Esophagus squamous epithelium (tissue), 5 donors: ENCODE results near the gene MUL1. TPM values are rescaled to one million over a fixed set of nuclear protein-coding genes. Genes with fewer than 3 reads are reported as not detected.

ENCODE experiments used
- DNase-seq: peaks from one replicate; lab custom pipeline; 2025; lab: John Stamatoyannopoulos, UW
- H3K27ac ChIP-seq, 4 donors: fragments of 200-600 bp; sonication (generic); one replicate each; pipeline ENCODE4 v1.5.1; 2016 to 2019; ENCODE audit warnings: mild to moderate bottlenecking in 1 of 4
- H3K27me3 ChIP-seq, 4 donors: fragments of 200-600 bp; sonication (generic); 1 replicate in 3 of 4; 2 replicates in 1 of 4; pipeline versions ENCODE4 v1.5.1 to v1.6.0; 2017 to 2021; ENCODE audit warnings: antibody characterized with exemption in 1 of 4
- H3K36me3 ChIP-seq, 3 donors: fragments of 200-600 bp; sonication (generic); one replicate each; pipeline ENCODE4 v1.5.1; 2016 to 2019
- H3K4me1 ChIP-seq, 3 donors: fragments of 200-600 bp; sonication (generic); one replicate each; pipeline ENCODE4 v1.5.1; 2017 to 2019
- H3K4me3 ChIP-seq, 4 donors: fragments of 200-600 bp; sonication (generic); 1 replicate in 3 of 4; 2 replicates in 1 of 4; pipeline ENCODE4 v1.5.1; 2016 to 2019; ENCODE audit warnings: mild to moderate bottlenecking in 2 of 4, moderate library complexity in 1 of 4
- H3K9me3 ChIP-seq, 3 donors: fragments of 200-600 bp; sonication (generic); one replicate each; pipeline ENCODE4 v1.5.1; 2016 to 2019
- CTCF ChIP-seq, 6 experiments: fragments of 450-650 bp in 4 of 6; fragments of 200-600 bp in 2 of 6; sonication (generic) in 2 of 6; IDR thresholded peaks; one replicate each; pipeline ENCODE4 v1.5.1; 2016 to 2019; ENCODE audit warnings: antibody characterized with exemption in 6 of 6, mild to moderate bottlenecking in 4 of 6, moderate library complexity in 4 of 6
- POLR2A ChIP-seq, 4 donors: fragments of 450-650 bp; IDR thresholded peaks; one replicate each; pipeline ENCODE4 v1.6.1; 2017; ENCODE audit warnings: antibody characterized with exemption in 4 of 4, mild to moderate bottlenecking in 4 of 4, moderate library complexity in 3 of 4
- WGBS, 2 donors: methylation state at CpG; one replicate each; pipeline ENCODE4 v1.1.5; 2018; 5-methylcytosine and 5-hydroxymethylcytosine counted together
- intact Hi-C: fragments of 100-400 bp; cut with DNase I; formaldehyde crosslinking; loops from one replicate; pipeline ENCODE4 v1.15.0; 2022
- total RNA-seq, 4 donors: library from RNA; depleted of rRNA; stranded (reverse); fragments of >200 nt; gene quantifications; one replicate each; pipeline ENCODE4 v1.1.0, GENCODE V29; 2016
- donor health status: DM: yes; HTN: yes; CAD: no.

Gene MUL1
- total RNA-seq, 4 donors from 2014 or later, result 19.0 to 35.6 (median 26.2) TPM

- TF ChIP-seq POLR2A (IDR thresholded peaks at IDR 0.05) (no peak), CTCF (IDR thresholded peaks at IDR 0.05) (no peak)
- intact Hi-C loops, result loop anchor here (10.0 kb wide), 1 partner anchor 121 kb away; no protein-coding TSS in a partner anchor
- peaks cover 23 to 40% (median 24%) of the 10 kb centered on the region in 3 donors for H3K36me3 ChIP-seq
- 42 to 52% methylated on average over 8 of the region's 8 CpGs for WGBS, 2 donors
- no peaks in the 10 kb centered on the region for H3K9me3 ChIP-seq
- no peak for DNase-seq
- H3K27ac ChIP-seq, result peak overlapping the region; percentile 47 to 77 (median 59)
- H3K4me1 ChIP-seq, result peaks cover 14 to 38% (median 17%) of the 10 kb centered on the region in 3 donors
- peaks cover 0 to 10% (median 0%) of the 10 kb centered on the region in 4 donors for H3K27me3 ChIP-seq
- no peak overlapping the region for H3K4me3 ChIP-seq
Observed at GRCh38 chr1:20496241-20496661, 11.7 kb downstream of the MUL1 start.

GRCh38 chr1:20495661-20496060, 12.3 kb downstream of the MUL1 start:
- H3K9me3 ChIP-seq, result no peaks in the 10 kb centered on the region
- peak overlapping the region; percentile 47 to 77 (median 58) for H3K27ac ChIP-seq
- no peak for DNase-seq
- peaks cover 0 to 16% (median 0%) of the 10 kb centered on the region in 4 donors for H3K27me3 ChIP-seq
- no CpG with 5 or more reads among the region's 1 CpG for WGBS, 2 donors
- peaks cover 17 to 34% (median 18%) of the 10 kb centered on the region in 3 donors for H3K36me3 ChIP-seq
- intact Hi-C loops, result loop anchor here (10.0 kb wide), 1 partner anchor 121 kb away; no protein-coding TSS in a partner anchor
- TF ChIP-seq CTCF (IDR thresholded peaks at IDR 0.05) (no peak), POLR2A (IDR thresholded peaks at IDR 0.05) (no peak)
- H3K4me1 ChIP-seq, result peaks cover 14 to 38% (median 17%) of the 10 kb centered on the region in 3 donors
- no peak overlapping the region for H3K4me3 ChIP-seq

GRCh38 chr1:20494609-20495311, 13.2 kb downstream of the MUL1 start:
- WGBS, 2 donors, result 12 to 28% methylated on average over 4 of the region's 5 CpGs
- TF ChIP-seq CTCF (IDR thresholded peaks at IDR 0.05), result no peak
- TF ChIP-seq POLR2A (IDR thresholded peaks at IDR 0.05), result no peak
- H3K4me3 ChIP-seq, result no peak overlapping the region
- H3K27ac ChIP-seq, result peak overlapping the region; percentile 13 to 77 (median 58)
- H3K27me3 ChIP-seq, result peaks cover 0 to 23% (median 0%) of the 10 kb centered on the region in 4 donors
- intact Hi-C loops, result loop anchor here (5.0 to 10.0 kb wide), 2 partner anchors 120 to 282 kb away; no protein-coding TSS in a partner anchor
- peaks cover 14 to 38% (median 17%) of the 10 kb centered on the region in 3 donors for H3K4me1 ChIP-seq
- no peaks in the 10 kb centered on the region for H3K9me3 ChIP-seq
- peaks cover 8 to 25% (median 9%) of the 10 kb centered on the region in 3 donors for H3K36me3 ChIP-seq
- DNase-seq, result no peak

GRCh38 chr1:20493839-20494608, 13.9 kb downstream of the MUL1 start:
- Histone ChIP-seq H3K9me3 (no peaks in the 10 kb centered on the region), H3K27me3 (peaks cover 0 to 30% (median 0%) of the 10 kb centered on the region in 4 donors), H3K36me3 (peaks cover 2 to 18% (median 2%) of the 10 kb centered on the region in 3 donors), H3K4me3 (peak overlapping the region in 1 of 4 donors; percentile 9), H3K4me1 (peaks cover 14 to 38% (median 17%) of the 10 kb centered on the region in 3 donors), H3K27ac (peak overlapping the region; percentile 13 to 77 (median 58))
- TF ChIP-seq CTCF (IDR thresholded peaks at IDR 0.05), result peak; percentile 96 to 99 (median 98)
- no peak for TF ChIP-seq POLR2A (IDR thresholded peaks at IDR 0.05)
- peak; percentile 17 for DNase-seq
- whole genome bisulfite sequencing, 2 donors, result 2 to 3% methylated on average over 13 to 14 of the region's 16 CpGs
- intact Hi-C loops, result loop anchor here (5.0 to 10.0 kb wide), 2 partner anchors 119 to 282 kb away; no protein-coding TSS in a partner anchor
